HFFc6 (cell line): ENCODE measurements around the gene PSMG3. TPM values are rescaled to one million over a fixed set of nuclear protein-coding genes. Genes with fewer than 3 reads are reported as not detected.

Source experiments
- DNase-seq: peaks from one replicate; pipeline ENCODE4 v3.0.0-alpha.2; 2018
- H3K27ac Mint-ChIP-seq: 2 replicates; pipeline ENCODE4 v1.8.0; 2020; ENCODE audit warnings: mild to moderate bottlenecking, mixed read lengths
- H3K27me3 Mint-ChIP-seq: 2 replicates; pipeline ENCODE4 v1.8.0; 2021; ENCODE audit warnings: mild to moderate bottlenecking, moderate library complexity, mixed read lengths; ENCODE audit not compliant: insufficient read depth
- H3K36me3 Mint-ChIP-seq: 2 replicates; pipeline ENCODE4 v1.8.0; 2021; ENCODE audit warnings: low read depth, mixed read lengths
- H3K4me1 Mint-ChIP-seq: 2 replicates; pipeline ENCODE4 v1.8.0; 2020; ENCODE audit warnings: low read depth, mixed read lengths
- H3K4me3 Mint-ChIP-seq: 2 replicates; pipeline ENCODE4 v1.8.0; 2020; ENCODE audit warnings: mild to moderate bottlenecking, moderate library complexity, mixed read lengths
- H3K9me3 Mint-ChIP-seq: 2 replicates; pipeline ENCODE4 v1.8.0; 2020; ENCODE audit warnings: mild to moderate bottlenecking, mixed read lengths
- CTCF ChIP-seq: fragments of 200-600 bp; sonication (generic); IDR thresholded peaks from 2 replicates; pipeline ENCODE4 v1.5.0; 2021; ENCODE audit warnings: antibody characterized with exemption, mild to moderate bottlenecking
- total RNA-seq, 6 experiments: library from RNA; stranded (reverse); fragmentation: NEBNext Ultra II Directional; extraction: Animal tissue kit (Norgen Biotek cat#: 25700); gene quantifications; 2 replicates in 1 of 6; 3 replicates in 5 of 6; pipeline ENCODE4 v1.2.3, GENCODE V29; 2021

PSMG3 gene
- total RNA-seq, 6 experiments from 2014 or later: 25.6 to 31.0 (median 28.2) TPM

GRCh38 chr7:1607001-1607400 lies 37.2 kb upstream of the PSMG3 start:
- peaks cover 29% of the 10 kb centered on the region for H3K27me3 Mint-ChIP-seq

GRCh38 chr7:1604383-1604782 lies 34.6 kb upstream of the PSMG3 start:
- no peaks in the 10 kb centered on the region for H3K36me3 Mint-ChIP-seq
- H3K27me3 Mint-ChIP-seq: peaks cover 42% of the 10 kb centered on the region
- H3K4me1 Mint-ChIP-seq: no peaks in the 10 kb centered on the region
- no peak for DNase-seq
- no peak overlapping the region for H3K4me3 Mint-ChIP-seq
- H3K27ac Mint-ChIP-seq: no peak overlapping the region
- no peak for TF ChIP-seq CTCF
- H3K9me3 Mint-ChIP-seq: no peaks in the 10 kb centered on the region

More at GRCh38 chr7:1607001-1607400, 37.2 kb upstream of the PSMG3 start:
- no peak for TF ChIP-seq CTCF
- H3K36me3 Mint-ChIP-seq: no peaks in the 10 kb centered on the region
- H3K27ac Mint-ChIP-seq: no peak overlapping the region
- H3K4me1 Mint-ChIP-seq: peaks cover 8% of the 10 kb centered on the region
- no peak for DNase-seq
- H3K9me3 Mint-ChIP-seq: no peaks in the 10 kb centered on the region
- no peak overlapping the region for H3K4me3 Mint-ChIP-seq

GRCh38 chr7:1603346-1604225 lies 33.8 kb upstream of the PSMG3 start:
- Mint-ChIP-seq H3K27ac (no peak overlapping the region), H3K9me3 (no peaks in the 10 kb centered on the region), H3K27me3 (peaks cover 42% of the 10 kb centered on the region), H3K4me3 (no peak overlapping the region), H3K36me3 (no peaks in the 10 kb centered on the region), H3K4me1 (no peaks in the 10 kb centered on the region)
- no peak for DNase-seq
- TF ChIP-seq CTCF: no peak

- Mint-ChIP-seq H3K27ac (no peak overlapping the region), H3K9me3 (no peaks in the 10 kb centered on the region), H3K36me3 (no peaks in the 10 kb centered on the region), H3K4me1 (no peaks in the 10 kb centered on the region), H3K4me3 (no peak overlapping the region), H3K27me3 (peaks cover 46% of the 10 kb centered on the region)
- DNase-seq: no peak
- no peak for TF ChIP-seq CTCF
Measured at GRCh38 chr7:1602386-1602785, 32.6 kb upstream of the PSMG3 start.

GRCh38 chr7:1601956-1602355 lies 32.1 kb upstream of the PSMG3 start:
- H3K4me1 Mint-ChIP-seq: no peaks in the 10 kb centered on the region
- TF ChIP-seq CTCF: no peak
- no peaks in the 10 kb centered on the region for H3K36me3 Mint-ChIP-seq
- H3K27ac Mint-ChIP-seq: no peak overlapping the region
- H3K27me3 Mint-ChIP-seq: peaks cover 51% of the 10 kb centered on the region
- DNase-seq: no peak
- no peak overlapping the region for H3K4me3 Mint-ChIP-seq
- H3K9me3 Mint-ChIP-seq: no peaks in the 10 kb centered on the region
